HEK293T (cell line): ENCODE results near the gene PHLDA1.

ENCODE experiments used
- BHLHE40 ChIP-seq: fragments of 450-650 bp; IDR thresholded peaks from 2 replicates; pipeline ENCODE4 v1.6.1; 2016; ENCODE audit warnings: mild to moderate bottlenecking, moderate library complexity, borderline replicate concordance
- FOXA1 ChIP-seq: fragments of 450-650 bp; IDR thresholded peaks from 2 replicates; pipeline ENCODE4 v1.6.1; 2016; ENCODE audit warnings: mild to moderate bottlenecking
- FOXM1 ChIP-seq: fragments of 450-650 bp; IDR thresholded peaks from 2 replicates; pipeline ENCODE4 v1.6.1; 2017; ENCODE audit warnings: mild to moderate bottlenecking, borderline replicate concordance
- HDGF ChIP-seq: fragments of 450-650 bp; IDR thresholded peaks from 2 replicates; pipeline ENCODE4 v1.6.1; 2017; ENCODE audit warnings: antibody characterized with exemption, borderline replicate concordance
- L3MBTL2 ChIP-seq: fragments of 450-650 bp; conservative IDR thresholded peaks from 2 replicates; pipeline ENCODE4 v1.6.1; 2016; ENCODE audit warnings: mild to moderate bottlenecking
- LEF1 ChIP-seq: fragments of 450-650 bp; IDR thresholded peaks from 2 replicates; pipeline ENCODE4 v1.6.1; 2017; ENCODE audit warnings: mild to moderate bottlenecking, borderline replicate concordance
- NFRKB ChIP-seq: fragments of 450-650 bp; IDR thresholded peaks from 2 replicates; pipeline ENCODE4 v1.6.1; 2016; ENCODE audit warnings: mild to moderate bottlenecking, moderate library complexity
- SP1 ChIP-seq: fragments of 450-650 bp; IDR thresholded peaks from 2 replicates; pipeline ENCODE4 v1.6.1; 2017
- SUZ12 ChIP-seq: fragments of 450-650 bp; IDR thresholded peaks from 2 replicates; pipeline ENCODE4 v1.6.1; 2016; ENCODE audit warnings: mild to moderate bottlenecking
- ZNF384 ChIP-seq: fragments of 450-650 bp; IDR thresholded peaks from 2 replicates; pipeline ENCODE4 v1.6.1; 2016
- TF ChIP-seq, protein P1 (sequence below): fragments of 450-650 bp; IDR thresholded peaks from 2 replicates; pipeline ENCODE4 v1.6.1; 2016

DNA sequence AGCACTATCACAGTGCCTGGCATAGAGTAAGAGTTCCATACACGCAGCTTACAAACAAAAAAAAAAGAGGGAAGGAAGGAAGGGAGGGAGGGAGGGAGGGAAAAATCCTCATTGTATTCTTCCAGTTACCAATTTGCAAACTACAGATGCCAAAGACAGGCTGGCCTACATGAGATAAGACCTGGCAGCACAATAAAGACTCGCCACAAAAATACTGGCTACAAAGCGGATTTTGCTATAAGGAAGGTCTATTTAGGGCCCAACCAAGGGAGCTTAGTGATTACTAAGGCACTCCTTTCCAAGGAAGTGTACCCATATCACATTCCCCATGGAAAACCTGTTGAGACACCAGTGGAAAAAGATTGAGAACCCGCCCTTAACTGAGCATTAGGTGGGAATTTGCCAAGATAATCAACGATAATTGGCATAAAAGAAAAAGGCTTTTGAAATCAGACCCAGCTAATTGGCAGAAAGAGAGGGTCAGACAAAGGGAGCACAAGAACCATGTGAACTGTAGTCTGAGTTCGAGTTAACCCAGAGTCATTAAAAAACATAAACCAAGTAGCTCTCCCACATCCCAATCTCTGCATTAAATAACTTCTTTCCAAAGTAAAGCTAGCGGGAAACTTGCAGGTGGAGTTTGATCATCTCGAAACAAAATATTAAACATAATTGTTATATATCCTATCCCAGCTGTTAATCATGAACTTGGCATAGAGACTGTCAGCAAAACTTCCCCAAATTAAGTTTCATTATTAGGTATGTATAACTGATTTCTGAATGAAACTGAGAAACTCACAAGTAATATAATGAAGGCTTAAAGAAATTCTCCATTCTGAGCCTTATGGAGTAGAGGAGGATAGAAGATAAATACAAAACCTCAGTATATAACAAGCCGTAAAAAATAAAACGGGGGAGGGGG lies 50.1 kb downstream of the PHLDA1 start:
- TF ChIP-seq FOXA1 (no peak), L3MBTL2 (no peak), BHLHE40 (no peak), SUZ12 (no peak), HDGF (no peak), NFRKB (no peak), SP1 (no peak), FOXM1 (no peak), ZNF384 (no peak), LEF1 (no peak)
- TF ChIP-seq, protein P1, sequence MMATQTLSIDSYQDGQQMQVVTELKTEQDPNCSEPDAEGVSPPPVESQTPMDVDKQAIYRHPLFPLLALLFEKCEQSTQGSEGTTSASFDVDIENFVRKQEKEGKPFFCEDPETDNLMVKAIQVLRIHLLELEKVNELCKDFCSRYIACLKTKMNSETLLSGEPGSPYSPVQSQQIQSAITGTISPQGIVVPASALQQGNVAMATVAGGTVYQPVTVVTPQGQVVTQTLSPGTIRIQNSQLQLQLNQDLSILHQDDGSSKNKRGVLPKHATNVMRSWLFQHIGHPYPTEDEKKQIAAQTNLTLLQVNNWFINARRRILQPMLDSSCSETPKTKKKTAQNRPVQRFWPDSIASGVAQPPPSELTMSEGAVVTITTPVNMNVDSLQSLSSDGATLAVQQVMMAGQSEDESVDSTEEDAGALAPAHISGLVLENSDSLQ = no peak
